ENCODE measurements around the gene OTOP2. TPM values are rescaled to one million over a fixed set of nuclear protein-coding genes. Genes with fewer than 3 reads are reported as not detected.

The OTOP2 gene
- total and polyA plus RNA-seq, 2 of the 8 experiments (the other 6 are each of a cell fraction or from before 2014, with no cell fraction given) = 0.23 TPM; not detected in 1

- TF ChIP-seq RNF2 (IDR thresholded peaks at IDR 0.05; ENCODE audit: borderline replicate concordance, low read depth, low read length, missing control alignments, poor library complexity, severe bottlenecking) = peak; percentile 22
- TF ChIP-seq ZNF274 (IDR thresholded peaks at IDR 0.05; ENCODE audit: borderline replicate concordance, extremely low read depth, low read length) = no peak
- 0 out of 2 replicates have a peak, but pooled peaks have one; percentile 35 for TF ChIP-seq MAX (IDR thresholded peaks at IDR 0.05)
- TF ChIP-seq SP2 (IDR thresholded peaks at IDR 0.05; ENCODE audit: low read length) = no peak
- no peak for TF ChIP-seq POU5F1 (IDR thresholded peaks at IDR 0.05; ENCODE audit: low read depth, low read length)
- no peak for TF ChIP-seq SAP30 (IDR thresholded peaks at IDR 0.05; ENCODE audit: insufficient read depth, insufficient replicate concordance, low read length)
- no peak for TF ChIP-seq SRF (IDR thresholded peaks at IDR 0.05; ENCODE audit: low read depth, low read length)
- no peak for TF ChIP-seq TAF7 (optimal IDR thresholded peaks at IDR 0.05; ENCODE audit: borderline replicate concordance, low read depth, low read length)
- no peak for TF ChIP-seq RBBP5 (IDR thresholded peaks at IDR 0.05; ENCODE audit: borderline replicate concordance, low read depth, low read length)
- no peak for TF ChIP-seq KDM1A (IDR thresholded peaks at IDR 0.05; ENCODE audit: borderline replicate concordance, low read length)
- no peak for TF ChIP-seq BCL11A (IDR thresholded peaks at IDR 0.05; ENCODE audit: low read depth in 2 of 2, low read length in 2 of 2)
- no peak for TF ChIP-seq TAF1 (IDR thresholded peaks at IDR 0.05; ENCODE audit: low read depth, low read length)
- no peak for TF ChIP-seq MAFK (IDR thresholded peaks at IDR 0.05; ENCODE audit: low read depth, low read length)
- no peak for TF ChIP-seq RXRA (IDR thresholded peaks at IDR 0.05; ENCODE audit: insufficient read depth, low read depth, low read length)
- TF ChIP-seq NANOG (IDR thresholded peaks at IDR 0.05; ENCODE audit: insufficient read depth, low read depth, low read length, poor library complexity, severe bottlenecking) = no peak
- no peak for TF ChIP-seq TCF12 (IDR thresholded peaks at IDR 0.05; ENCODE audit: low read depth, low read length)
- TF ChIP-seq SP1 (IDR thresholded peaks at IDR 0.05; ENCODE audit: low read depth, low read length) = no peak
- no peak for TF ChIP-seq USF2 (IDR thresholded peaks at IDR 0.05; ENCODE audit: low read length)
- no peak for TF ChIP-seq JUN (IDR thresholded peaks at IDR 0.05; ENCODE audit: low read depth, low read length)
- no peak for TF ChIP-seq CTBP2 (IDR thresholded peaks at IDR 0.05; ENCODE audit: borderline replicate concordance, insufficient read depth, insufficient read length, low read length)
- TF ChIP-seq KDM5A (IDR thresholded peaks at IDR 0.05; ENCODE audit: low read length) = no peak
- TF ChIP-seq FOSL1 (IDR thresholded peaks at IDR 0.05; ENCODE audit: insufficient read depth, low read depth, low read length) = no peak
- no peak for TF ChIP-seq CBX8 (IDR thresholded peaks at IDR 0.05; ENCODE audit: borderline replicate concordance, low read depth, low read length)
Observed at GRCh38 chr17:74924250-74924948, at the start of gene OTOP2 (continued).
